HCT116 (cell line): ENCODE measurements around the gene TEX19. TPM values are rescaled to one million over a fixed set of nuclear protein-coding genes. Genes with fewer than 3 reads are reported as not detected.

Experiments
- ATAC-seq: fragments of 200-7000 bp; cut with Tn5 transposase; 2 replicates; pipeline ENCODE4 v1.9.1; 2020; ENCODE audit warnings: mild to moderate bottlenecking, moderate library complexity
- BruUV-seq: library from RNA; stranded (reverse); fragments of 400-500 nt; replicated peaks from 2 replicates; lab custom pipeline; 2021; lab: Mats Ljungman, UMichigan
- CTCF ChIA-PET: fragments of 300-600 bp; sonication (Branson Sonifier 250); formaldehyde crosslinking; loops from one replicate; lab custom pipeline; 2021; ENCODE audit warnings: antibody characterized with exemption; lab: Charles Lee
- POLR2A ChIA-PET: fragments of 300-600, 350-600 bp; sonication (Branson Sonifier 250); formaldehyde crosslinking; loops from one replicate; lab custom pipeline; 2021; ENCODE audit warnings: antibody characterized with exemption; lab: Charles Lee
- RAD21 ChIA-PET, 2 experiments: fragments of 300-600 bp; sonication (Branson Sonifier 250); formaldehyde crosslinking; loops; one replicate each; lab custom pipeline; 2023; ENCODE audit warnings: low total read pairs in 2 of 2; ENCODE audit not compliant: uncharacterized antibody in 2 of 2, unreplicated experiment in 2 of 2, low non-redundant PET in 1 of 2; lab: Charles Lee
- DNase-seq: peaks from one replicate; pipeline ENCODE4 v3.0.0-alpha.2; 2010; ENCODE audit warnings: low read depth, low spot score
- H2AFZ ChIP-seq: fragments of 200-600 bp; shearing (Covaris generic), sonication (generic); 2 replicates; pipeline ENCODE4 v1.6.1; 2017; ENCODE audit warnings: low read depth, mixed run types, mixed read lengths, antibody characterized with exemption, low read length; ENCODE audit not compliant: poor library complexity, severe bottlenecking
- H3K27ac ChIP-seq: 2 replicates; pipeline ENCODE4 v1.5.1; 2012; ENCODE audit warnings: low read depth, low read length
- H3K27me3 ChIP-seq: fragments of 200-600 bp; sonication (generic); 2 replicates; pipeline ENCODE4 v1.6.1; 2016; ENCODE audit warnings: mixed run types, low read length, mixed read lengths; ENCODE audit not compliant: insufficient read depth
- H3K36me3 ChIP-seq, 2 experiments: fragments of 200-500 bp in 1 of 2; fragments of 200-600 bp in 1 of 2; sonication (Bioruptor generic) in 1 of 2; sonication (generic) in 1 of 2; 2 replicates each; pipeline versions ENCODE4 v1.5.1 to v1.6.1; 2014 to 2016; ENCODE audit warnings: low read length in 2 of 2, inconsistent platforms in 1 of 2, mixed read lengths in 1 of 2, mixed run types in 1 of 2; ENCODE audit not compliant: insufficient read depth in 2 of 2, control insufficient read depth in 1 of 2
- H3K4me1 ChIP-seq, 2 experiments: fragments of 200-600 bp in 1 of 2; sonication (generic) in 1 of 2; 2 replicates each; pipeline versions ENCODE4 v1.5.1 to v1.6.1; 2012 to 2017; ENCODE audit warnings: low read length in 2 of 2, inconsistent platforms in 1 of 2, mild to moderate bottlenecking in 1 of 2, mixed read lengths in 1 of 2, mixed run types in 1 of 2, moderate library complexity in 1 of 2; ENCODE audit not compliant: insufficient read depth in 2 of 2, control insufficient read depth in 1 of 2
- H3K4me2 ChIP-seq: fragments of 200-600 bp; sonication (generic); 2 replicates; pipeline ENCODE4 v1.6.1; 2017; ENCODE audit warnings: mixed run types, low read length, mixed read lengths
- H3K4me3 ChIP-seq, 2 experiments: fragments of 200-600 bp in 1 of 2; sonication (generic) in 1 of 2; replicated peaks in 1 of 2; 2 replicates each; pipeline ENCODE4 v1.5.1; 2011 to 2016; ENCODE audit warnings: low read length in 2 of 2, control low read depth in 1 of 2, low read depth in 1 of 2, mild to moderate bottlenecking in 1 of 2, mixed read lengths in 1 of 2, mixed run types in 1 of 2
- H3K79me2 ChIP-seq: fragments of 200-600 bp; sonication (generic); 2 replicates; pipeline ENCODE4 v1.6.1; 2017; ENCODE audit warnings: mild to moderate bottlenecking, mixed run types, low read length, moderate library complexity, mixed read lengths; ENCODE audit not compliant: insufficient read depth
- H3K9ac ChIP-seq: fragments of 200-600 bp; sonication (generic); 2 replicates; pipeline ENCODE4 v1.6.1; 2016; ENCODE audit warnings: low read length, mixed read lengths
- H3K9me2 ChIP-seq: fragments of 200-600 bp; sonication (generic), shearing (Covaris generic); 2 replicates; pipeline ENCODE4 v1.6.1; 2017; ENCODE audit warnings: mixed run types, mild to moderate bottlenecking, moderate library complexity; ENCODE audit not compliant: insufficient read depth
- H3K9me3 ChIP-seq, 2 experiments: fragments of 200-500 bp in 1 of 2; fragments of 200-600 bp in 1 of 2; sonication (Bioruptor generic) in 1 of 2; sonication (generic) in 1 of 2; 2 replicates each; pipeline ENCODE4 v1.6.1; 2014 to 2017; ENCODE audit warnings: low read length in 2 of 2, mixed read lengths in 2 of 2, inconsistent platforms in 1 of 2, low read depth in 1 of 2, mild to moderate bottlenecking in 1 of 2, mixed run types in 1 of 2, moderate library complexity in 1 of 2; ENCODE audit not compliant: control insufficient read depth in 1 of 2, insufficient read depth in 1 of 2
- H4K20me1 ChIP-seq: fragments of 200-600 bp; sonication (generic), shearing (Covaris generic); 2 replicates; pipeline ENCODE4 v1.6.1; 2017; ENCODE audit warnings: mixed run types, mild to moderate bottlenecking, moderate library complexity; ENCODE audit not compliant: insufficient read depth
- CEBPB ChIP-seq: IDR thresholded peaks from 2 replicates; pipeline ENCODE4 v1.6.1; 2012; ENCODE audit warnings: low read depth
- EGR1 ChIP-seq: IDR thresholded peaks from 2 replicates; pipeline ENCODE4 v1.6.1; 2012; ENCODE audit warnings: low read depth
- ELF1 ChIP-seq: IDR thresholded peaks from 2 replicates; pipeline ENCODE4 v1.6.1; 2012; ENCODE audit warnings: low read depth, borderline replicate concordance
- EZH2 ChIP-seq: fragments of 200-600 bp; sonication (generic); IDR thresholded peaks from 2 replicates; pipeline ENCODE4 v1.6.1; 2017; ENCODE audit warnings: antibody characterized with exemption, mixed run types
- EZH2phosphoT487 ChIP-seq: fragments of 200-600 bp; IDR thresholded peaks from 2 replicates; pipeline ENCODE4 v1.6.1; 2018; ENCODE audit warnings: antibody characterized with exemption, borderline replicate concordance
- FOSL1 ChIP-seq: IDR thresholded peaks from 2 replicates; pipeline ENCODE4 v1.6.1; 2012; ENCODE audit warnings: low read depth
- JUND ChIP-seq: IDR thresholded peaks from 2 replicates; pipeline ENCODE4 v1.6.1; 2012
- POLR2AphosphoS5 ChIP-seq: IDR thresholded peaks from 2 replicates; pipeline ENCODE4 v1.6.1; 2011; ENCODE audit warnings: mild to moderate bottlenecking, low read depth, low read length, moderate library complexity
- RAD21 ChIP-seq: IDR thresholded peaks from 2 replicates; pipeline ENCODE4 v1.6.1; 2012; ENCODE audit warnings: low read depth, mild to moderate bottlenecking
- SRF ChIP-seq: IDR thresholded peaks from 2 replicates; pipeline ENCODE4 v1.6.1; 2012; ENCODE audit warnings: low read depth
- TCF7L2 ChIP-seq: IDR thresholded peaks from 2 replicates; pipeline ENCODE4 v1.7.0; 2011; ENCODE audit warnings: borderline replicate concordance, inconsistent platforms; ENCODE audit not compliant: insufficient read depth, insufficient read length; ENCODE audit errors: extremely low read depth
- YY1 ChIP-seq: IDR thresholded peaks from 2 replicates; pipeline ENCODE4 v1.6.1; 2011; ENCODE audit warnings: low read length, low read depth, moderate library complexity, mild to moderate bottlenecking; ENCODE audit not compliant: insufficient replicate concordance; ENCODE audit errors: extremely low read depth
- ZFX ChIP-seq: fragments of 450-650 bp; IDR thresholded peaks from 2 replicates; pipeline ENCODE4 v1.6.1; 2017
- ZNF274 ChIP-seq: fragments of 200-500 bp; sonication (Bioruptor generic); IDR thresholded peaks from 2 replicates; pipeline ENCODE4 v1.6.1; 2014; ENCODE audit warnings: mild to moderate bottlenecking, low read depth, low read length, inconsistent platforms
- intact Hi-C: fragments of 100-400 bp; cut with micrococcal nuclease; formaldehyde crosslinking; loops from 2 replicates; pipeline ENCODE4 v1.10.0; 2022
- total RNA-seq: library from RNA; stranded (reverse); gene quantifications from one replicate; pipeline ENCODE4 v1.2.1, GENCODE V29; 2021; ENCODE audit not compliant: unreplicated experiment
- TF ChIP-seq, protein P1 (sequence below): IDR thresholded peaks from 2 replicates; pipeline ENCODE4 v1.6.1; 2012
- TF ChIP-seq, protein P2 (sequence below), 3 experiments: fragments of 200-600 bp in 1 of 3; sonication (generic) in 1 of 3; IDR thresholded peaks in 2 of 3; conservative IDR thresholded peaks in 1 of 3; 2 replicates each; pipeline ENCODE4 v1.5.1; 2012 to 2017; ENCODE audit warnings: low read depth in 2 of 3, low read length in 2 of 3, antibody characterized with exemption in 1 of 3, borderline replicate concordance in 1 of 3, control low read depth in 1 of 3, mild to moderate bottlenecking in 1 of 3, mixed read lengths in 1 of 3, mixed run types in 1 of 3, moderate library complexity in 1 of 3; ENCODE audit not compliant: insufficient read depth in 1 of 3
- TF ChIP-seq, protein P3 (sequence below): IDR thresholded peaks from 2 replicates; pipeline ENCODE4 v1.6.1; 2012; ENCODE audit warnings: low read depth
- TF ChIP-seq, protein P4 (sequence below): IDR thresholded peaks from 2 replicates; pipeline ENCODE4 v1.6.1; 2012
- TF ChIP-seq, protein P5 (sequence below): IDR thresholded peaks from 2 replicates; pipeline ENCODE4 v1.6.1; 2011; ENCODE audit warnings: mild to moderate bottlenecking, low read length, moderate library complexity; ENCODE audit not compliant: insufficient replicate concordance; ENCODE audit errors: extremely low read depth

The TEX19 gene
- total RNA-seq, 1 experiment from 2014 or later = 2.1 TPM

DNA sequence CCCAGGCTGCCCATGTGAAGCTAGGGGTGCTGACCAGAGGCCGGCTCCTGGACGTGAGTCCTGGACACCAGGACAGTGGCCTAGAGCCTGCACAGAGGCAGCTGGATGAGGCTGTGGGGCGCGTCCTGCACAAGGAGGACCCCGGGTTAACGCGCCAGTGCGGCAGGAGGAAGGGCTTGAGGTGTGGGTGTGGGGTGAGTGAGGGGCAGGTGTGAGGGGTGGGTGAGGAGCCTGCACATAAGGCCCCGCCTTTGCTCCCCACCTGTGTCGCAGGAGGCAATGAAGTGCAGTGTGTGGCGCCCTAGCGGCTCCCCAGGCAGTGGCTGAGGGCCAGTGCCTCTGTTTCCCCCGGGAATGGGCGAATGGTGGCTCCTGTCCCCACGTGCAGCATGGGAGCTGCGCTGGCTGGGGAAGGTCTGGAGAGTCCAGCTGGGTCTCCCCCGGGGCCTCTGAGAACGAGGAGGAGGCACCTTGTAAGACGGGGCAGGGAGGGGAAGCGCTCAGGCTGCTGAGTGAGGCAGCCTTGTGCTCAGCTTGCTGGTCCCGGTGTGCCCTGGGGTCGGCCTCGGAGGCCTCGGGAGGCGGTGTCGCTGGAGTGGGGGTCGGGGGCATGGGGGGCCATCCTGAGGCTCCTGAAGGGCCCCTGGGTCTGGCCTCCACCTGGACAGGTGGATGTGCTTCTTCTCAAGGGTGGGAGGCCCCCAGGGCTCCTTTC lies 44.9 kb upstream of the TEX19 start:
- Histone ChIP-seq H4K20me1 (no peaks in the 10 kb centered on the region), H3K9me2 (no peaks in the 10 kb centered on the region), H3K9me3 (peaks cover 0 to 15% of the 10 kb centered on the region in 2 experiments; a peak in 1 of 4 replicates), H3K9ac (no peak overlapping the region), H2AFZ (no peak overlapping the region), H3K4me2 (no peak overlapping the region), H3K27ac (no peak overlapping the region), H3K36me3 (no peaks in the 10 kb centered on the region), H3K27me3 (peaks cover 10% of the 10 kb centered on the region; the same call in 1 of the 2 replicates), H3K4me3 (no peak overlapping the region), H3K79me2 (no peaks in the 10 kb centered on the region), H3K4me1 (peaks cover 0 to under 1% of the 10 kb centered on the region in 2 experiments; a peak in 1 of 4 replicates)
- CTCF ChIA-PET = interaction anchor here (0.7 kb wide), 1 partner anchor 72 kb away, joined by 4 read pairs; no protein-coding TSS in a partner anchor
- POLR2A ChIA-PET = no interaction called here
- no peak for ATAC-seq
- BruUV-seq = no TSS peak
- RAD21 ChIA-PET = no interaction called here
- no peak for DNase-seq
- intact Hi-C loops = no loop called here
- TF ChIP-seq, protein P1, sequence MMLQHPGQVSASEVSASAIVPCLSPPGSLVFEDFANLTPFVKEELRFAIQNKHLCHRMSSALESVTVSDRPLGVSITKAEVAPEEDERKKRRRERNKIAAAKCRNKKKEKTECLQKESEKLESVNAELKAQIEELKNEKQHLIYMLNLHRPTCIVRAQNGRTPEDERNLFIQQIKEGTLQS = no peak
- TF ChIP-seq, protein P2, sequence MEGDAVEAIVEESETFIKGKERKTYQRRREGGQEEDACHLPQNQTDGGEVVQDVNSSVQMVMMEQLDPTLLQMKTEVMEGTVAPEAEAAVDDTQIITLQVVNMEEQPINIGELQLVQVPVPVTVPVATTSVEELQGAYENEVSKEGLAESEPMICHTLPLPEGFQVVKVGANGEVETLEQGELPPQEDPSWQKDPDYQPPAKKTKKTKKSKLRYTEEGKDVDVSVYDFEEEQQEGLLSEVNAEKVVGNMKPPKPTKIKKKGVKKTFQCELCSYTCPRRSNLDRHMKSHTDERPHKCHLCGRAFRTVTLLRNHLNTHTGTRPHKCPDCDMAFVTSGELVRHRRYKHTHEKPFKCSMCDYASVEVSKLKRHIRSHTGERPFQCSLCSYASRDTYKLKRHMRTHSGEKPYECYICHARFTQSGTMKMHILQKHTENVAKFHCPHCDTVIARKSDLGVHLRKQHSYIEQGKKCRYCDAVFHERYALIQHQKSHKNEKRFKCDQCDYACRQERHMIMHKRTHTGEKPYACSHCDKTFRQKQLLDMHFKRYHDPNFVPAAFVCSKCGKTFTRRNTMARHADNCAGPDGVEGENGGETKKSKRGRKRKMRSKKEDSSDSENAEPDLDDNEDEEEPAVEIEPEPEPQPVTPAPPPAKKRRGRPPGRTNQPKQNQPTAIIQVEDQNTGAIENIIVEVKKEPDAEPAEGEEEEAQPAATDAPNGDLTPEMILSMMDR (IDR thresholded peaks at IDR 0.05 in 2 of 3, conservative IDR thresholded peaks at IDR 0.05 in 1 of 3; ENCODE audit: borderline replicate concordance in 1 of 3, insufficient read depth in 1 of 3, low read depth in 2 of 3, low read length in 2 of 3) = no peak
- TF ChIP-seq, protein P3, sequence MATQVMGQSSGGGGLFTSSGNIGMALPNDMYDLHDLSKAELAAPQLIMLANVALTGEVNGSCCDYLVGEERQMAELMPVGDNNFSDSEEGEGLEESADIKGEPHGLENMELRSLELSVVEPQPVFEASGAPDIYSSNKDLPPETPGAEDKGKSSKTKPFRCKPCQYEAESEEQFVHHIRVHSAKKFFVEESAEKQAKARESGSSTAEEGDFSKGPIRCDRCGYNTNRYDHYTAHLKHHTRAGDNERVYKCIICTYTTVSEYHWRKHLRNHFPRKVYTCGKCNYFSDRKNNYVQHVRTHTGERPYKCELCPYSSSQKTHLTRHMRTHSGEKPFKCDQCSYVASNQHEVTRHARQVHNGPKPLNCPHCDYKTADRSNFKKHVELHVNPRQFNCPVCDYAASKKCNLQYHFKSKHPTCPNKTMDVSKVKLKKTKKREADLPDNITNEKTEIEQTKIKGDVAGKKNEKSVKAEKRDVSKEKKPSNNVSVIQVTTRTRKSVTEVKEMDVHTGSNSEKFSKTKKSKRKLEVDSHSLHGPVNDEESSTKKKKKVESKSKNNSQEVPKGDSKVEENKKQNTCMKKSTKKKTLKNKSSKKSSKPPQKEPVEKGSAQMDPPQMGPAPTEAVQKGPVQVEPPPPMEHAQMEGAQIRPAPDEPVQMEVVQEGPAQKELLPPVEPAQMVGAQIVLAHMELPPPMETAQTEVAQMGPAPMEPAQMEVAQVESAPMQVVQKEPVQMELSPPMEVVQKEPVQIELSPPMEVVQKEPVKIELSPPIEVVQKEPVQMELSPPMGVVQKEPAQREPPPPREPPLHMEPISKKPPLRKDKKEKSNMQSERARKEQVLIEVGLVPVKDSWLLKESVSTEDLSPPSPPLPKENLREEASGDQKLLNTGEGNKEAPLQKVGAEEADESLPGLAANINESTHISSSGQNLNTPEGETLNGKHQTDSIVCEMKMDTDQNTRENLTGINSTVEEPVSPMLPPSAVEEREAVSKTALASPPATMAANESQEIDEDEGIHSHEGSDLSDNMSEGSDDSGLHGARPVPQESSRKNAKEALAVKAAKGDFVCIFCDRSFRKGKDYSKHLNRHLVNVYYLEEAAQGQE = no peak
- TF ChIP-seq, protein P4, sequence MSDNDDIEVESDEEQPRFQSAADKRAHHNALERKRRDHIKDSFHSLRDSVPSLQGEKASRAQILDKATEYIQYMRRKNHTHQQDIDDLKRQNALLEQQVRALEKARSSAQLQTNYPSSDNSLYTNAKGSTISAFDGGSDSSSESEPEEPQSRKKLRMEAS = no peak
- TF ChIP-seq RAD21 = no peak
- TF ChIP-seq EZH2phosphoT487 = no peak
- TF ChIP-seq SRF = no peak
- no peak for TF ChIP-seq CEBPB
- TF ChIP-seq FOSL1 = no peak
- TF ChIP-seq ZNF274 = no peak
- no peak for TF ChIP-seq JUND
- TF ChIP-seq, protein P5, sequence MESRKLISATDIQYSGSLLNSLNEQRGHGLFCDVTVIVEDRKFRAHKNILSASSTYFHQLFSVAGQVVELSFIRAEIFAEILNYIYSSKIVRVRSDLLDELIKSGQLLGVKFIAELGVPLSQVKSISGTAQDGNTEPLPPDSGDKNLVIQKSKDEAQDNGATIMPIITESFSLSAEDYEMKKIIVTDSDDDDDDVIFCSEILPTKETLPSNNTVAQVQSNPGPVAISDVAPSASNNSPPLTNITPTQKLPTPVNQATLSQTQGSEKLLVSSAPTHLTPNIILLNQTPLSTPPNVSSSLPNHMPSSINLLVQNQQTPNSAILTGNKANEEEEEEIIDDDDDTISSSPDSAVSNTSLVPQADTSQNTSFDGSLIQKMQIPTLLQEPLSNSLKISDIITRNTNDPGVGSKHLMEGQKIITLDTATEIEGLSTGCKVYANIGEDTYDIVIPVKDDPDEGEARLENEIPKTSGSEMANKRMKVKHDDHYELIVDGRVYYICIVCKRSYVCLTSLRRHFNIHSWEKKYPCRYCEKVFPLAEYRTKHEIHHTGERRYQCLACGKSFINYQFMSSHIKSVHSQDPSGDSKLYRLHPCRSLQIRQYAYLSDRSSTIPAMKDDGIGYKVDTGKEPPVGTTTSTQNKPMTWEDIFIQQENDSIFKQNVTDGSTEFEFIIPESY = no peak
- no peak for TF ChIP-seq ZFX
- no peak for TF ChIP-seq POLR2AphosphoS5
- TF ChIP-seq EGR1 = no peak
- no peak for TF ChIP-seq EZH2
- TF ChIP-seq TCF7L2 = no peak
- TF ChIP-seq ELF1 = no peak
- no peak for TF ChIP-seq YY1
